Endodermal cell (in vitro differentiated cells): Measurements from ENCODE around the gene AHRR. TPM values are rescaled to one million over a fixed set of nuclear protein-coding genes. Genes with fewer than 3 reads are reported as not detected.

ENCODE experiments used
- DNase-seq: peaks from one replicate; pipeline ENCODE4 v3.0.0-alpha.2; 2017
- H3K27ac ChIP-seq: 2 replicates; pipeline ENCODE4 v1.5.1; 2013; ENCODE audit warnings: mild to moderate bottlenecking, low read depth, low read length, moderate library complexity
- H3K27me3 ChIP-seq: 2 replicates; pipeline ENCODE4 v1.6.1; 2013; ENCODE audit warnings: mild to moderate bottlenecking, low read length, moderate library complexity; ENCODE audit not compliant: insufficient read depth, control insufficient read depth, poor library complexity, severe bottlenecking
- H3K36me3 ChIP-seq: 2 replicates; pipeline ENCODE4 v1.7.0; 2013; ENCODE audit warnings: mild to moderate bottlenecking, low read length, moderate library complexity; ENCODE audit not compliant: control insufficient read depth, insufficient read depth
- H3K4me1 ChIP-seq: one replicate; pipeline ENCODE4 v1.7.0; 2013; ENCODE audit warnings: low read length; ENCODE audit not compliant: control insufficient read depth, insufficient read depth
- H3K4me3 ChIP-seq: 2 replicates; pipeline ENCODE4 v1.5.1; 2013; ENCODE audit warnings: mild to moderate bottlenecking, low read length, moderate library complexity
- H3K9ac ChIP-seq: 2 replicates; pipeline ENCODE4 v1.6.1; 2013; ENCODE audit warnings: mild to moderate bottlenecking, low read length, moderate library complexity; ENCODE audit not compliant: poor library complexity, severe bottlenecking; ENCODE audit errors: extremely low read depth
- H3K9me3 ChIP-seq: 2 replicates; pipeline ENCODE4 v1.6.1; 2013; ENCODE audit warnings: mild to moderate bottlenecking, low read length, moderate library complexity; ENCODE audit not compliant: control insufficient read depth
- H3K27ac Mint-ChIP-seq: 2 replicates; pipeline ENCODE4 v1.8.0; 2020; ENCODE audit warnings: mixed read lengths
- H3K27me3 Mint-ChIP-seq: 2 replicates; pipeline ENCODE4 v1.8.0; 2021; ENCODE audit warnings: mild to moderate bottlenecking, mixed read lengths; ENCODE audit not compliant: insufficient read depth
- H3K36me3 Mint-ChIP-seq: 2 replicates; pipeline ENCODE4 v1.8.0; 2020; ENCODE audit warnings: low read depth, mixed read lengths
- H3K4me1 Mint-ChIP-seq: 2 replicates; pipeline ENCODE4 v1.8.0; 2020; ENCODE audit warnings: mixed read lengths
- H3K4me3 Mint-ChIP-seq: 2 replicates; pipeline ENCODE4 v1.8.0; 2020; ENCODE audit warnings: mild to moderate bottlenecking, moderate library complexity, mixed read lengths
- H3K9me3 Mint-ChIP-seq: 2 replicates; pipeline ENCODE4 v1.8.0; 2020; ENCODE audit warnings: mild to moderate bottlenecking, mixed read lengths
- WGBS, 2 experiments: methylation state at CpG; one replicate each; pipeline versions ENCODE4 v1.1.5 to v1.1.7; 2013; ENCODE audit warnings: missing lambda C conversion rate in 2 of 2, mixed read lengths in 1 of 2; ENCODE audit not compliant: insufficient coverage in 1 of 2, insufficient read length in 1 of 2; 5-methylcytosine and 5-hydroxymethylcytosine counted together
- total RNA-seq, 2 donors: library from RNA; stranded (reverse); fragmentation: NEBNext Ultra II Directional in 1 of 2; extraction: Animal tissue kit (Norgen Biotek cat#: 25700) in 1 of 2; gene quantifications; 2 replicates in 1 of 2; 3 replicates in 1 of 2; pipeline ENCODE4 v1.2.1, GENCODE V29; 2021
- TF ChIP-seq, protein P1 (sequence below): fragments of 200-600 bp; sonication (generic); conservative IDR thresholded peaks from 2 replicates; pipeline ENCODE4 v1.5.0; 2021; ENCODE audit warnings: antibody characterized with exemption, mild to moderate bottlenecking

The AHRR gene
- total RNA-seq, 2 donors from 2014 or later = 1.4 to 2.0 TPM

DNA sequence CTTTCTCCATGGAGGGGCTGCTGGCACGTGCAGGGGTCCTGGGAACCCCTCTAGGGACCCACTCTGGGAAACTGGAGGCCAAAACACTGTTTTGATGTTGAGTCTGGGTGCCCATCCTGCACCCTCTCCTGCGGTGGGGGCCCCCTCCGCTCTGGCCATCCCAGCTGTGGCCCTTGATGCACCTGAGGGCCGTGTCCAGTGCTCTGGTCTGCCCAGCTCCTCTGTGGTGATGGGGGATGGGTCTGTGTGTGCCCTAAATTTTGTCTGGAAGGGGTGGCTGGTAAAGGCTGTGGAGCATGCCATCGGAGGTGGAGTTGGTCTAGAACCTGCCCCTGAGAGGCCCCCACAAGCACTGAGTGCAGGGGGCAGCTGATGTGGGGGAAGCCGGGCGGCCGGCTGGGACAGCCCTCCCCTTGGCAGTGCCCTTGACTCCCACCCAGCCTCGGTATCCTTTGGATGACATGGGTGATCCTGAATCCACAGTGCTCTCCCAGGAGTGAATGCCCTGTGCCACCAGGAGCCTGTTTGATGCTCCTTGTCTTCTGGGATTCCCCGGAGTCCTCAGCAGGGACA is 26.3 kb downstream of the AHRR start:
- Histone ChIP-seq H3K9ac (no peak overlapping the region), H3K4me3 (no peak overlapping the region), H3K9me3 (no peaks in the 10 kb centered on the region), H3K4me1 (no peaks in the 10 kb centered on the region), H3K27ac (no peak overlapping the region), H3K27me3 (peaks cover 13% of the 10 kb centered on the region), H3K36me3 (no peaks in the 10 kb centered on the region)
- Mint-ChIP-seq H3K4me3 (no peak overlapping the region), H3K36me3 (no peaks in the 10 kb centered on the region), H3K4me1 (peaks cover 10% of the 10 kb centered on the region), H3K9me3 (peaks cover 1% of the 10 kb centered on the region), H3K27me3 (peaks cover 11% of the 10 kb centered on the region), H3K27ac (no peak overlapping the region)
- DNase-seq = no peak
- 89 to 92% methylated on average over 2 to 10 of the region's 10 CpGs for WGBS, 2 experiments
- TF ChIP-seq, protein P1, sequence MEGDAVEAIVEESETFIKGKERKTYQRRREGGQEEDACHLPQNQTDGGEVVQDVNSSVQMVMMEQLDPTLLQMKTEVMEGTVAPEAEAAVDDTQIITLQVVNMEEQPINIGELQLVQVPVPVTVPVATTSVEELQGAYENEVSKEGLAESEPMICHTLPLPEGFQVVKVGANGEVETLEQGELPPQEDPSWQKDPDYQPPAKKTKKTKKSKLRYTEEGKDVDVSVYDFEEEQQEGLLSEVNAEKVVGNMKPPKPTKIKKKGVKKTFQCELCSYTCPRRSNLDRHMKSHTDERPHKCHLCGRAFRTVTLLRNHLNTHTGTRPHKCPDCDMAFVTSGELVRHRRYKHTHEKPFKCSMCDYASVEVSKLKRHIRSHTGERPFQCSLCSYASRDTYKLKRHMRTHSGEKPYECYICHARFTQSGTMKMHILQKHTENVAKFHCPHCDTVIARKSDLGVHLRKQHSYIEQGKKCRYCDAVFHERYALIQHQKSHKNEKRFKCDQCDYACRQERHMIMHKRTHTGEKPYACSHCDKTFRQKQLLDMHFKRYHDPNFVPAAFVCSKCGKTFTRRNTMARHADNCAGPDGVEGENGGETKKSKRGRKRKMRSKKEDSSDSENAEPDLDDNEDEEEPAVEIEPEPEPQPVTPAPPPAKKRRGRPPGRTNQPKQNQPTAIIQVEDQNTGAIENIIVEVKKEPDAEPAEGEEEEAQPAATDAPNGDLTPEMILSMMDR = no peak

DNA sequence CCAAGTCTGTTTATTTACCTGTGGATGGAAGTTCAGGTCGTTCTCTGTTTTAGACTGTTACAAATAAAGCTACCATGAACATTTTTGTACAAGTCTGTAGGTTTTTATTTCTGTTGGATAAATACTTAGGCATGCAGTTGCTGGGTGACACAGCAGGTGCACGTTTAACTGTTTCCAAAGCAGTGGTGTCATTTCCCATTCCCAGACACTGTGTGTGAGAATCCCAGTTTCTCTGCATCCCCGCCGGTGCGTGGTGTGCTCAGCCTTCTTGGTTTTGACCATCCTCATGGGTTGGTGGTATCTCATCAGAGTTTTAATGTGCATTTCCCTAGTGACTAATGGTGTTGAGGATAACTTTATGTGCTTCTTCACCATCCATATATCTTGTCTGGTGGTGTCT is 27.2 kb downstream of the AHRR start:
- Histone ChIP-seq H3K4me3 (no peak overlapping the region), H3K9me3 (no peaks in the 10 kb centered on the region), H3K27me3 (peaks cover 7% of the 10 kb centered on the region), H3K4me1 (no peaks in the 10 kb centered on the region), H3K9ac (no peak overlapping the region), H3K27ac (no peak overlapping the region), H3K36me3 (no peaks in the 10 kb centered on the region)
- peaks cover 5% of the 10 kb centered on the region for H3K27me3 Mint-ChIP-seq
- DNase-seq = no peak
- H3K9me3 Mint-ChIP-seq = no peaks in the 10 kb centered on the region
- TF ChIP-seq, protein P1 = no peak
- no peak overlapping the region for H3K4me3 Mint-ChIP-seq
- 89% methylated on average over 5 of the region's 5 CpGs; no CpG with 5 or more reads in 1 of the 2 experiments for WGBS, 2 experiments
- H3K27ac Mint-ChIP-seq = no peak overlapping the region
- no peaks in the 10 kb centered on the region for H3K36me3 Mint-ChIP-seq
- peaks cover 10% of the 10 kb centered on the region for H3K4me1 Mint-ChIP-seq

DNA sequence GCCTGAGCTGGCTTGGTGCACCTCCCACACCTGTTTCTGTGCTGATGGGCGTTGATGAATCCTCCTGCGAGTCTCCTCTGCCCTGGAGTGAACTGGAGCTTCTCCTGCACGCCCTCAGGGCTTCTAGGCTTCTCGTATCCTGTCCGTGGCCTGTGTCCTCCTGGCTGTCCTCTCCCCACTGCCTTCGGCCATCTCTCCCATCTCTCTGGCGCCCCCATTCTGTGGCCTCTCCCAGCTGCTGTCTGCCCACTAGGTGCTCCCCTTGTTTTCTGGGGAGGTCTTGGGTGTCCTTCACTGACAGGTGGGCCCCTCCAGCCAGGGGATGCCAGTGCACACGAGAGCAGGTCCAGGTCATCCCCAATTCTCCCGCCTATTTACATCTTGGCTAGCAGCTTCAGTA is 28.8 kb downstream of the AHRR start:
- H3K27ac Mint-ChIP-seq = no peak overlapping the region
- TF ChIP-seq, protein P1 = peak; percentile 66
- H3K36me3 ChIP-seq = no peaks in the 10 kb centered on the region
- H3K9me3 ChIP-seq = no peaks in the 10 kb centered on the region
- DNase-seq = peak; percentile 84
- no peaks in the 10 kb centered on the region for H3K36me3 Mint-ChIP-seq
- no peak overlapping the region for H3K4me3 ChIP-seq
- H3K4me3 Mint-ChIP-seq = no peak overlapping the region
- H3K27me3 Mint-ChIP-seq = peaks cover 3% of the 10 kb centered on the region
- H3K9ac ChIP-seq = no peak overlapping the region
- no peaks in the 10 kb centered on the region for H3K4me1 ChIP-seq
- H3K9me3 Mint-ChIP-seq = no peaks in the 10 kb centered on the region
- H3K27me3 ChIP-seq = no peaks in the 10 kb centered on the region
- 75 to 79% methylated on average over 6 to 9 of the region's 9 CpGs for WGBS, 2 experiments
- peaks cover 10% of the 10 kb centered on the region for H3K4me1 Mint-ChIP-seq
- H3K27ac ChIP-seq = no peak overlapping the region
